Liver (tissue), 9 donors: ENCODE data around the gene RASGRP3. TPM values are rescaled to one million over a fixed set of nuclear protein-coding genes. Genes with fewer than 3 reads are reported as not detected.

Experiments
- DNase-seq: peaks from one replicate; pipeline ENCODE4 v3.0.0-alpha.2; 2017; ENCODE audit warnings: low spot score
- H3K27ac ChIP-seq, 2 donors: one replicate each; pipeline ENCODE4 v1.7.0; 2013; ENCODE audit warnings: inconsistent platforms in 2 of 2, low read length in 2 of 2, control low read depth in 1 of 2, low read depth in 1 of 2, mild to moderate bottlenecking in 1 of 2
- H3K27me3 ChIP-seq, 4 donors: one replicate each; pipeline versions ENCODE4 v1.6.1 to v1.7.0; 2013; ENCODE audit warnings: low read length in 3 of 4, inconsistent platforms in 1 of 4, mild to moderate bottlenecking in 1 of 4, moderate library complexity in 1 of 4; ENCODE audit not compliant: control insufficient read depth in 4 of 4, insufficient read depth in 4 of 4
- H3K36me3 ChIP-seq, 4 donors: one replicate each; pipeline versions ENCODE4 v1.6.1 to v1.7.0; 2013; ENCODE audit warnings: low read length in 3 of 4, mild to moderate bottlenecking in 3 of 4, low read depth in 1 of 4, moderate library complexity in 1 of 4; ENCODE audit not compliant: control insufficient read depth in 4 of 4, insufficient read depth in 3 of 4
- H3K4me1 ChIP-seq, 4 donors: one replicate each; pipeline versions ENCODE4 v1.6.1 to v1.7.0; 2013; ENCODE audit warnings: low read length in 3 of 4, mild to moderate bottlenecking in 3 of 4, moderate library complexity in 1 of 4; ENCODE audit not compliant: control insufficient read depth in 4 of 4, insufficient read depth in 4 of 4
- H3K4me3 ChIP-seq, 3 donors: one replicate each; pipeline versions ENCODE4 v1.6.1 to v1.7.0; 2013; ENCODE audit warnings: low read length in 3 of 3, control low read depth in 1 of 3, low read depth in 1 of 3, mild to moderate bottlenecking in 1 of 3
- H3K9ac ChIP-seq, 2 donors: one replicate each; pipeline ENCODE4 v1.7.0; 2013; ENCODE audit warnings: low read length in 2 of 2, mild to moderate bottlenecking in 2 of 2, moderate library complexity in 2 of 2, control low read depth in 1 of 2, low read depth in 1 of 2
- H3K9me3 ChIP-seq, 4 donors: one replicate each; pipeline versions ENCODE4 v1.6.1 to v1.7.0; 2013; ENCODE audit warnings: low read length in 3 of 4; ENCODE audit not compliant: control insufficient read depth in 4 of 4
- ATF3 ChIP-seq: IDR thresholded peaks from 2 replicates; pipeline ENCODE4 v1.6.1; 2016; ENCODE audit warnings: antibody characterized with exemption
- CTCF ChIP-seq: fragments of 150-350 bp; IDR thresholded peaks from 2 replicates; pipeline ENCODE4 v1.5.1; 2017; ENCODE audit warnings: improper control_type of control experiment, low read depth, low read length; ENCODE audit not compliant: missing input control
- EGR1 ChIP-seq, 2 donors: IDR thresholded peaks; 2 replicates each; pipeline ENCODE4 v1.6.1; 2016 to 2018; ENCODE audit warnings: antibody characterized with exemption in 2 of 2, low read depth in 2 of 2
- FOXA1 ChIP-seq: IDR thresholded peaks from 2 replicates; pipeline ENCODE4 v1.6.1; 2016; ENCODE audit warnings: antibody characterized with exemption
- FOXA2 ChIP-seq: IDR thresholded peaks from 2 replicates; pipeline ENCODE4 v1.6.1; 2016; ENCODE audit warnings: antibody characterized with exemption
- HNF4G ChIP-seq: IDR thresholded peaks from 2 replicates; pipeline ENCODE4 v1.6.1; 2016; ENCODE audit warnings: antibody characterized with exemption
- JUND ChIP-seq, 2 donors: IDR thresholded peaks; 2 replicates each; pipeline ENCODE4 v1.6.1; 2016; ENCODE audit warnings: antibody characterized with exemption in 2 of 2
- MAX ChIP-seq: IDR thresholded peaks from 2 replicates; pipeline ENCODE4 v1.6.1; 2016; ENCODE audit warnings: antibody characterized with exemption
- NR2F2 ChIP-seq: IDR thresholded peaks from 2 replicates; pipeline ENCODE4 v1.6.1; 2016; ENCODE audit warnings: antibody characterized with exemption
- RAD21 ChIP-seq, 2 donors: IDR thresholded peaks; 2 replicates each; pipeline ENCODE4 v1.6.1; 2016; ENCODE audit warnings: antibody characterized with exemption in 2 of 2, mild to moderate bottlenecking in 2 of 2
- REST ChIP-seq: IDR thresholded peaks from 2 replicates; pipeline ENCODE4 v1.6.1; 2016; ENCODE audit warnings: antibody characterized with exemption, mild to moderate bottlenecking
- RXRA ChIP-seq, 2 donors: IDR thresholded peaks; 2 replicates each; pipeline ENCODE4 v1.6.1; 2017 to 2018; ENCODE audit warnings: antibody characterized with exemption in 2 of 2, mild to moderate bottlenecking in 1 of 2
- SP1 ChIP-seq: IDR thresholded peaks from 2 replicates; pipeline ENCODE4 v1.6.1; 2018; ENCODE audit warnings: antibody characterized with exemption, mild to moderate bottlenecking
- TAF1 ChIP-seq: conservative IDR thresholded peaks from 2 replicates; pipeline ENCODE4 v1.6.1; 2016; ENCODE audit warnings: antibody characterized with exemption, mild to moderate bottlenecking
- YY1 ChIP-seq: IDR thresholded peaks from 2 replicates; pipeline ENCODE4 v1.6.1; 2016; ENCODE audit warnings: antibody characterized with exemption, mild to moderate bottlenecking
- ZBTB33 ChIP-seq: IDR thresholded peaks from 2 replicates; pipeline ENCODE4 v1.6.1; 2016; ENCODE audit warnings: antibody characterized with exemption
- WGBS: extraction: QIAGEN DNeasy Blood & Tissue Kit; methylation state at CpG from one replicate; pipeline ENCODE4 v1.1.7; 2013; 5-methylcytosine and 5-hydroxymethylcytosine counted together
- polyA plus RNA-seq, 2 donors: library from polyadenylated mRNA; stranded (reverse) in 1 of 2; unstranded in 1 of 2; fragments of 200-250 nt in 1 of 2; fragments of >200 nt in 1 of 2; fragmentation: Nextera tagmentation in 1 of 2; extraction: Ambion mirVana in 1 of 2; gene quantifications; one replicate each; pipeline versions ENCODE4 v1.2.1 to v1.2.3, GENCODE V29; 2013 to 2015
- total RNA-seq, 2 donors: library from RNA; depleted of rRNA; stranded (reverse); fragments of >200 nt; gene quantifications; one replicate each; pipeline ENCODE4 v1.2.3, GENCODE V29; 2014
- donor health status: healthy.
- donor health status: healthy.
- donor health status: healthy.
- donor health status: healthy.
- donor health status: healthy.

The RASGRP3 gene
- total and polyA plus RNA-seq, 4 donors, result 1.8 to 9.9 (median 7.0) TPM

- TF ChIP-seq ZBTB33 (no peak), FOXA2 (no peak), RXRA (IDR thresholded peaks at IDR 0.05) (no peak)
These were observed 56.5 kb downstream of the RASGRP3 start (continued) for GRCh38 chr2:33532966-33533365.

- 79% methylated on average over 3 of the region's 3 CpGs for WGBS
- DNase-seq, result no peak
- TF ChIP-seq MAX, result no peak
- no peak for TF ChIP-seq FOXA1
- no peak for TF ChIP-seq ZBTB33
- TF ChIP-seq TAF1, result no peak
- no peak for TF ChIP-seq NR2F2
- no peak for TF ChIP-seq ATF3
- TF ChIP-seq CTCF, result no peak
- no peak for TF ChIP-seq JUND (IDR thresholded peaks at IDR 0.05)
- no peak for TF ChIP-seq RXRA (IDR thresholded peaks at IDR 0.05)
- TF ChIP-seq RAD21 (IDR thresholded peaks at IDR 0.05), result no peak
- no peak for TF ChIP-seq SP1
- TF ChIP-seq YY1, result no peak
- TF ChIP-seq REST, result no peak
- TF ChIP-seq EGR1 (IDR thresholded peaks at IDR 0.05; ENCODE audit: low read depth in 2 of 2), result no peak
- no peak for TF ChIP-seq HNF4G
- no peak for TF ChIP-seq FOXA2
- no peaks in the 10 kb centered on the region for H3K9me3 ChIP-seq
- H3K36me3 ChIP-seq, result peaks cover 0 to 2% (median 0%) of the 10 kb centered on the region in 4 donors
- no peak overlapping the region for H3K27ac ChIP-seq
- H3K9ac ChIP-seq, result no peak overlapping the region
- H3K4me3 ChIP-seq, result no peak overlapping the region
- H3K4me1 ChIP-seq, result no peaks in the 10 kb centered on the region
- H3K27me3 ChIP-seq, result no peaks in the 10 kb centered on the region
These were observed 59.0 kb downstream of the RASGRP3 start for GRCh38 chr2:33535421-33535820.
